DND-41 (cell line): Measurements from ENCODE around the gene AKNA.

Experiments
- CTCF ChIP-seq: IDR thresholded peaks from 2 replicates; pipeline ENCODE4 v1.5.1; 2012; ENCODE audit warnings: borderline replicate concordance, low read length, moderate library complexity, mild to moderate bottlenecking; ENCODE audit not compliant: poor library complexity, severe bottlenecking; ENCODE audit errors: extremely low read depth
- EZH2 ChIP-seq: IDR thresholded peaks from 3 replicates; pipeline ENCODE4 v1.6.1; 2012; ENCODE audit warnings: borderline replicate concordance, low read depth, mild to moderate bottlenecking, moderate library complexity, low read length, inconsistent platforms; ENCODE audit not compliant: severe bottlenecking

GRCh38 chr9:114289106-114289505 lies 98.7 kb downstream of the AKNA start:
- TF ChIP-seq CTCF (no peak), EZH2 (no peak)
